HG03354 (cell line): Measurements from ENCODE around the gene CPEB3.

Source experiments
- ATAC-seq: cut with Tn5 transposase; IDR thresholded peaks from one replicate; pipeline ENCODE4 v1.9.1; 2021; ENCODE audit warnings: mild to moderate bottlenecking; ENCODE audit not compliant: unreplicated experiment, poor library complexity, severe bottlenecking

The CPEB3 gene

GRCh38 chr10:92113911-92114600 is 176.8 kb downstream of the CPEB3 start:
- no peak for ATAC-seq

GRCh38 chr10:92112462-92112861 is 178.4 kb downstream of the CPEB3 start:
- no peak for ATAC-seq

GRCh38 chr10:92111336-92111939 is 179.4 kb downstream of the CPEB3 start:
- ATAC-seq, result no peak

- ATAC-seq, result no peak
Measured at GRCh38 chr10:92110039-92110794, 180.7 kb downstream of the CPEB3 start.

- no peak for ATAC-seq
Measured at GRCh38 chr10:92108747-92109146, 182.1 kb downstream of the CPEB3 start.

- ATAC-seq, result no peak
Measured at GRCh38 chr10:92108120-92108519, 182.8 kb downstream of the CPEB3 start.

- no peak for ATAC-seq
Measured at GRCh38 chr10:92103376-92104090, 187.3 kb downstream of the CPEB3 start.

GRCh38 chr10:92102601-92103213 is 188.2 kb downstream of the CPEB3 start:
- ATAC-seq, result no peak

GRCh38 chr10:92094960-92095359 is 195.9 kb downstream of the CPEB3 start:
- no peak for ATAC-seq

GRCh38 chr10:92091965-92092364 is 198.9 kb downstream of the CPEB3 start:
- ATAC-seq, result no peak

- peak; percentile 95 for ATAC-seq
Measured at GRCh38 chr10:92087750-92088395, 203.0 kb downstream of the CPEB3 start.

- no peak for ATAC-seq
Measured at GRCh38 chr10:92082583-92083280, 208.1 kb downstream of the CPEB3 start.

GRCh38 chr10:92081641-92082040 is 209.2 kb downstream of the CPEB3 start:
- no peak for ATAC-seq

- no peak for ATAC-seq
Measured at GRCh38 chr10:92080244-92080643, 210.6 kb downstream of the CPEB3 start.

- ATAC-seq, result no peak
Measured at GRCh38 chr10:92079003-92079402, 211.9 kb downstream of the CPEB3 start.

- ATAC-seq, result no peak
Measured at GRCh38 chr10:92076722-92077121, 214.2 kb downstream of the CPEB3 start.

GRCh38 chr10:92075829-92076228 is 215.0 kb downstream of the CPEB3 start:
- ATAC-seq, result no peak

- ATAC-seq, result no peak
Measured at GRCh38 chr10:92074126-92074887, 216.6 kb downstream of the CPEB3 start.
